ENCODE measurements around the gene TAF4B.
A peak's percentile ranks its signal among the peaks of the same experiment; 100 is the strongest.
"Not testable (repeated sequence)": the region's sequence is repeated elsewhere in the genome, so short reads cannot be mapped to it uniquely, and the experiment has no call there.

TAF4B gene

GRCh38 chr18:26226229-26227050 lies at the start of gene TAF4B:
TAF4B (plus strand) TSS chr18:26226445; CDS start chr18:26226934, 489 bp downstream.
- DNase-seq (ENCODE audit: low read depth) = peak; percentile 58

GRCh38 chr18:26181343-26181826 lies 44.9 kb upstream of the TAF4B start:
- DNase-seq (ENCODE audit: low read depth) = no peak

GRCh38 chr18:26183395-26184112 lies 42.7 kb upstream of the TAF4B start:
- DNase-seq (ENCODE audit: low read depth) = no peak

GRCh38 chr18:26185267-26185666 lies 41.0 kb upstream of the TAF4B start:
- no peak for DNase-seq (ENCODE audit: low read depth)

- no peak for DNase-seq (ENCODE audit: low read depth)
These were observed 35.7 kb upstream of the TAF4B start for GRCh38 chr18:26190506-26190905.

- DNase-seq (ENCODE audit: low read depth) = no peak
These were observed 34.0 kb upstream of the TAF4B start for GRCh38 chr18:26192233-26192632.

- no peak for DNase-seq (ENCODE audit: low read depth)
These were observed 29.6 kb upstream of the TAF4B start for GRCh38 chr18:26196605-26197004.

GRCh38 chr18:26202001-26202400 lies 24.2 kb upstream of the TAF4B start:
- not testable (repeated sequence) for DNase-seq (ENCODE audit: low read depth)

GRCh38 chr18:26205318-26205717 lies 20.9 kb upstream of the TAF4B start:
- DNase-seq (ENCODE audit: low read depth) = no peak

GRCh38 chr18:26206488-26206887 lies 19.8 kb upstream of the TAF4B start:
- no peak for DNase-seq (ENCODE audit: low read depth)

- no peak for DNase-seq (ENCODE audit: low read depth)
These were observed 18.3 kb upstream of the TAF4B start for GRCh38 chr18:26207937-26208336.

- no peak for DNase-seq (ENCODE audit: low read depth)
These were observed 17.3 kb upstream of the TAF4B start for GRCh38 chr18:26208977-26209376.

- no peak for DNase-seq (ENCODE audit: low read depth)
These were observed 16.1 kb upstream of the TAF4B start for GRCh38 chr18:26210147-26210546.

- DNase-seq (ENCODE audit: low read depth) = no peak
These were observed 10.8 kb upstream of the TAF4B start for GRCh38 chr18:26215247-26215970.

- no peak for DNase-seq (ENCODE audit: low read depth)
These were observed 1.1 kb upstream of the TAF4B start for GRCh38 chr18:26225022-26225693.

GRCh38 chr18:26225915-26226228 lies 373 bp upstream of the TAF4B start:
- no peak for DNase-seq (ENCODE audit: low read depth)

GRCh38 chr18:26227051-26227670 lies 916 bp downstream of the TAF4B start:
- DNase-seq (ENCODE audit: low read depth) = no peak

- DNase-seq (ENCODE audit: low read depth) = no peak
These were observed 2.5 kb downstream of the TAF4B start for GRCh38 chr18:26228562-26229260.

- no peak for DNase-seq (ENCODE audit: low read depth)
These were observed 4.3 kb downstream of the TAF4B start for GRCh38 chr18:26230497-26230896.

GRCh38 chr18:26233208-26233607 lies 7.0 kb downstream of the TAF4B start:
- DNase-seq (ENCODE audit: low read depth) = no peak

- not testable (repeated sequence) for DNase-seq (ENCODE audit: low read depth)
These were observed 11.1 kb downstream of the TAF4B start for GRCh38 chr18:26237363-26237762.

Measured in non-pigmented ciliary epithelial cell (primary cell).